GM21737 (cell line): Measurements from ENCODE around the gene STMN3.
"Not testable (repeated sequence)": the region's sequence is repeated elsewhere in the genome, so short reads cannot be mapped to it uniquely, and the experiment has no call there.

Experiments used
- ATAC-seq: cut with Tn5 transposase; IDR thresholded peaks from one replicate; pipeline ENCODE4 v1.9.1; 2021; ENCODE audit warnings: mild to moderate bottlenecking, moderate library complexity; ENCODE audit not compliant: unreplicated experiment

STMN3 gene

GRCh38 chr20:63639093-63639975 lies 13.9 kb downstream of the STMN3 start:
- no peak for ATAC-seq

GRCh38 chr20:63636752-63637628 lies 16.2 kb downstream of the STMN3 start:
- no peak for ATAC-seq

GRCh38 chr20:63635431-63636141 lies 17.6 kb downstream of the STMN3 start:
- ATAC-seq, result peak; percentile 38

- no peak for ATAC-seq
Measured at GRCh38 chr20:63633732-63634131, 19.5 kb downstream of the STMN3 start.

GRCh38 chr20:63631426-63631825 lies 21.8 kb downstream of the STMN3 start:
- ATAC-seq, result not testable (repeated sequence)

DNA sequence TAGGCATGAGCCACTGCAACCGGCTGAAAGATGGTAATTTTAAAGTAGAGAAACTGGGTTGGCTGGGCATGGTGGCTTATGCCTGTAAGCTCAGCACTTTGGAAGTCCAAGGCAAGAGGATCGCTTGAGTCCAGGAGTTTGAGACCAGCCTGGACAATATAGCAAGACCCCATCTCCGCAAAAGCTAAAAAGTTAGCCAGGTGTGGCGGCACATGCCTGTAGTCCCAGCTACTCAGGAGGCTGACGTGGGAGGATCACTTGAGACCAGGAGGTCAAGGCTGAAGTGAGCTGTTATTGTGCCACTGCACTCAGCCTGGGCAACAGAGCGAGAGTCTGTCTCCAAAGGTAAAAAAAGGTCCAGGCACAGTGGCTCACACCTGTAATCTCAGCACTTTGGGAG lies 22.3 kb downstream of the STMN3 start:
- ATAC-seq, result not testable (repeated sequence)

DNA sequence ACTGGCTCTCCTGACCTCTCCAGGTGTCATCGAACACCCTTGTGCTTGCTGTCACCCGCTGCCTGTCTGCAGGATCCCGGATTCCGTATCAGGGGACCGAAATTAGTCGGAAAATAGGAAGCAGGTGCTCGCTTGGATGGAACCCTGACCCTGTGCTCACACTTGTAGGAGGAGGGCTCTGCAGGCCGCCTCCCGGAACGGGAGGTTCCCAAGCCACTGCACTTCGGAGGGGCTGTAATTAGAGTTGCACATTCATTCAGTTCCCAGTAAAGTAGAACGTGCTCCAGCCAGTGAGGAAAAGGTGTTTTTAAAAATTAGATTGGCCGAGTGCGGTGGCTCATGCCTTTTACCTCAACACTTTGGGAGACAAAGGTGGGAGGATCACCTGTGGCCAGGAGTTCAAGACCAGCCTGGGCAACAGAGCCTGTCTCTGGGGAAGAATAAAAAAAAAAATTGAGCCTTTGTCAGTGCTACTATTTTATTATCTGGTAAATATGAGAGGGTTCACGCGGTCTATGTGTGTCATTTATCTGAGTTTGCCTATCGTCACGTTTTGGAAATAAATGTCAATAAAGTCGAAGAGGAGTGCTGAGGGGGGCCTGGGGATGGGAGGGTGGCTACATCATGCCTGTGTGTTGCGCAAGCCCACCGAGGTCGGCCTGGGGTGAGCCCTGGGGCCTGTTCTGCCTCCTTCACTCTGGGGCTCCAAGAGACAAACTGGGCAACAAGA lies 24.8 kb downstream of the STMN3 start:
- ATAC-seq, result no peak

DNA sequence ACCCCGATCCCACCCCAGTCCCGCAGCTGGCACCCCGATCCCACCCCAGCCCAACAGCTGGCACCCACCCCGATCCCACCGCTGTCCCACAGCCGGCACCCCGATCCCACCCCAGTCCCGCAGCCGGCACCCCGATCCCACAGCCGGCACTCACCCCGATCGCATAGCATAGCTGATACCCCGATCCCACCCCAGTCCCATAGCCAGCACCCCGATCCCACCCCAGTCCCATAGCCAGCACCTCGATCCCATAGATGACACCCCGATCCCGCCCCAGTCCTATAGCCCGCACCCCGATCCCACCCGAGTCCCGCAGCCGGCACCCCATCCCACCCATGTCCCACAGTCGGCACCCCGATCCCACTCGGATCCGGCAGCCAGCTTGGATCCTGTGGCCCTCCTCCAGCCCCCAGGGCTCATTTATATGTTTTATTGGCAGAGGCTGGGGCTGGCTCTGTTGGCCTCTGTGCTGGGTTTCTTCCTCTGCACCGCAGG lies 25.4 kb downstream of the STMN3 start:
- ATAC-seq, result no peak

- peak; percentile 81 for ATAC-seq
Measured at GRCh38 chr20:63627129-63627750, 26.0 kb downstream of the STMN3 start.

- ATAC-seq, result peak; percentile 41
Measured at GRCh38 chr20:63626424-63627128, 26.6 kb downstream of the STMN3 start, which contains the start of gene GMEB2. TSS of gene GMEB2 (minus strand) at chr20:63627101. CDS start at chr20:63619397, 7,704 bp downstream.

DNA sequence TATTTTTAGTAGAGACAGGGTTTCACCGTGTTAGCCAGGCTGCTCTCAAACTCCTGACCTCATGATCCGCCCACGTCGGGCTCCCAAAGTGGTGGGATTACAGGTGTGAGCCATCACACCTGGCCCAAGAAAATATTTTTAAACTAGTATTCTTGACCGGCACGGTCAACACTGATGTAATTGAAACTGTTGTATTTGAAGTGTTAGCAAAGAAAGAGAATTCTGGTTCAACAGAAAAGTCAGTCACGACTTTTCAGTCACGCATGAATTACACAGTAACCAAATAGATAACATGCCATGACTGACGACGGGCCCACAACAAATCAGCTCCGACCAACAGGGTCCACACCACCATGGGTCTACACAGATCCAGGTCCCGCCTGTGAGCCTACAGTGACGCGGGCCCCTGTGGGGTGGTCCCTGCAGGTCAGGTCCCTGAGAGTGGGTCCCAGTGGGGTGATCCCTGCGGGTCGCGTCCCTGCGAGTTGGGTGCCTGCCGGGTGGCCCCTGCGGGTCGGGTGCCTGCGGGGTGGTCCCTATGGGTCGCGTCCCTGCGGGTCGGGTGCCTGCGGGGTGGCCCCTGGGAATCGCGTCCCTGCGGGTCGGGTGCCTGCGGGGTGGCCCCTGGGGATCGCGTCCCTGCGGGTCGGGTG lies 27.3 kb downstream of the STMN3 start:
- no peak for ATAC-seq

DNA sequence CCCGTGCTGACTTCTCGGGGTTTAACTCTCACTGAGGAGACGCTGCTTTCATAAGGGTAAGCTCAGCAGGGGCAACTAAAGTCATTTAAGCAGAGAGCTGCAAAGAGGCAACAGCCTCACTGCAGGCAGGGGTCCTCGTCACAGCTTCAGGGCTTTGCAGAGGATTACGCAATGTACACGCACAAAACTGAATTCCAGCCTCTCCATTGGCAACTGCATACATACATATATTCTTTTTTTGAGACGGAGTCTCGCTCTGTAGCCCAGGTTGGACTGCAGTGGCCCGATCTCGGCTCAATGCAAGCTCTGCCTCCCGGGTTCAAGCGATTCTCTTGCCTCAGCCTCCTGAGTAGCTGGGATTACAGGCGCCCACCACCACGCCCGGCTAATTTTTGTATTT lies 28.7 kb downstream of the STMN3 start:
- no peak for ATAC-seq

- ATAC-seq, result no peak
Measured at GRCh38 chr20:63622732-63623131, 30.5 kb downstream of the STMN3 start.

- ATAC-seq, result no peak
Measured at GRCh38 chr20:63622096-63622495, 31.1 kb downstream of the STMN3 start.

GRCh38 chr20:63620991-63621390 lies 32.2 kb downstream of the STMN3 start:
- ATAC-seq, result no peak

- ATAC-seq, result no peak
Measured at GRCh38 chr20:63619505-63619904, 33.7 kb downstream of the STMN3 start.

- ATAC-seq, result no peak
Measured at GRCh38 chr20:63619086-63619485, 34.1 kb downstream of the STMN3 start.

DNA sequence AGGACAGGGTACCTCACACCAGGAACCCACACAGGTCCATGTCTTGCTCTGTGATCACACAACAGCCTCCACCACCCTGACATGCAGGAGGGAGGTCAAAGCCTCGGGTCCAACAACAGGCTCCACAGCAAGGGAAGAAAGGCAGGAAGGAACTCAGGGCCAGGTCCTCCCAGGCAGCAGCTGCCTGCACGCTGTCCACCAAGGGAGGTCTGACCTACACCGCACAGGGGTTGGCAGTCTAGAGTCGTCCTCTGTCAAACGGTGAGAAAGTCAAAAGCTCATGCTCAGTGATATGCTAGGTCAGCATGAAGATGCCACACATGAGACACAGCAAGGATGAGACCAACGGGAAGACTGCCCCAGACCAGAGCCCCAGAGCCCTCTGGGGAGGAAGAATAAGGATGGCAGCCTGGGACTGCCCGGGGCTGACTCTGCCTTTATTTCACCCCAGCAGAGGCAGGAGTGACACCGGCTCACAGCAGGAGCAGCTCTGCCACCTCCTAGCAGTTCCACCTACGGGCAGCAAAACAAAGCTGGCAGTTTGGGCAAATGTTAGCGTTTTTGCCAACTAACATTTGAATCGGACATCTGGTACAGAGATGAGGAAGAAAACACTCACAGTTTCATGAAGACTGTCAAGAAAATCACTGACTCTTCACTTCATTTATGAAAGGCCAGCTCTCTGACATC lies 34.8 kb downstream of the STMN3 start:
- ATAC-seq, result no peak
